ENCODE data around the gene CDK6.

- TF ChIP-seq CTCF (IDR thresholded peaks at IDR 0.05) (no peak), POLR2A (IDR thresholded peaks at IDR 0.05) (no peak)
Measured at GRCh38 chr7:92652536-92652935, 183.8 kb downstream of the CDK6 start.

Measured in right lobe of liver (tissue), 4 donors.